ENCODE results near the gene CAV2.
A peak's percentile ranks its signal among the peaks of the same experiment; 100 is the strongest.

Gene CAV2

GRCh38 chr7:116496653-116497052, 2.9 kb upstream of the CAV2 start:
- DNase-seq: no peak

DNA sequence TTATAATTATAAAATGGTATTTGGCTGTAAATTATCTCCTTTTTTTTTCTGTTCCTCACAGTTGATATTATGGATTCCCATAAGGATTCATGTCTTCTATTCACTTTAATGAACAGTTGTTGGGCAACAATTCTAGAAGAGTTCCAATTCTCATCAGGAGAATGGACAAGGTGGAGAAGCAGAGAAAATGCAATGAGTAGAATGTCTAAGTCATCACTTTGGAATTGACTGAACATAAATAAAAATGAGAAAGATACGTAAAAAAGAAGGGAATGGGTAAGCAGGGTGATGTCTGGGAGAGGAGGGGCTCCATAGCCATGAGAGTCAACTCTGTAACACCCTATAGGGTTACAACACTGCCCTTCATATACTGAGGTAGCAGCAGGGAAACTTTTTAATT, 1.8 kb upstream of the CAV2 start:
- DNase-seq: no peak

GRCh38 chr7:116500078-116500853, 728 bp downstream of the CAV2 start:
- DNase-seq: no peak

DNA sequence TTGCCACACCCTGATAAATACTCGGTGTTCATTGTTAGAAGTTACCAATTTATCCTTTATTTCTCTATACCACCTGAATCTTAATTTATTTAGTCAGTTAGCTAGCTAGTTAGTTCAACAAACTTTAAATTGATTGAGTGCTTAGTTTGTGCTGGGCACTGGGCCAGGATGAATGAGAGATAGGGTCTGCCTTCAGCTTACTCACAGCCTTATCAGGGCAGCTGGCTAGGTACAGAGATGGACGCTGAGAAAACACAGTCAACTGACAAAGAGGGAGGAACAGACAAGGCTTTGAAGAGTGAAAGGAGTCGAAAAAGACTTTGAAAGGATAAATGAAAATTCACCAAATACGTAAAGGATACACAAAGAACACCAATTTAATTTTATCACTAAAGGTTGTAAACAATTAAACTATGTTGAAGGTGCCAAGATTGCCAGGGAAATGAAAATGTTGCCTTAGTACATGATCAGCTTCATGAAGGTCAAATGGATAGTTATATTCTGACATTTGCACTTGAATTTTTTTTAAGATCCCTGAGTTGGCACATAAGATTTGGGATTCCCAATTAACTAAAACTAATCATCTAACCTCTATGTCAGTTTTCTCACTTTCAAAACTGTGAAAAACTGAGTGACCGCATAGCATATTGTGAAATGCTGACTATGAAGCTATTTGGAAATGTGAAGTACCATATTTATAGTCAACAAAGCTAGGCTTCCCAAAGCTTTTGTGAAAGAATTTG, 2.1 kb downstream of the CAV2 start:
- DNase-seq: no peak

- no peak for DNase-seq
Measured at GRCh38 chr7:116502201-116503096, 2.9 kb downstream of the CAV2 start.

DNA sequence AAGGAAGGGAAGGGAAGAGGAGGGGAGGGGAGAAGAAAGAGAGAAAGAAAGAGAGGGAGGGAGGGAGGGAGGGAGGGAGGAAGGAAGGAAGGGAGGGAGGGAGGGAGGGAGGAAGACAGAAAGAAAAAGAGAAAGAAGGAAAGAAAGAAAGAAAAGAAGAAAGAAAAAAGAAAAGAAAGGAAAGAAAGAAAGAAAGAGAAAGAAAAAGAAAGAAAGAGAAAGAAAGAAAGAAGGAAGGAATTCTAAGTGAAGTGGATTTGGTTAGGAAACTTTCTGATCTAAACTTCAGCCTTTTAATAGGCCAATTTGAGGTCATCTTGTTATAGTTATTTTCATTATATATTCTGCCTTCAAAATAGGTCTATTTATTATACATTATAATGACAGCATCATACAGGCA, 4.3 kb downstream of the CAV2 start:
- DNase-seq: no peak

- DNase-seq: no peak
Measured at GRCh38 chr7:116505278-116505677, 5.7 kb downstream of the CAV2 start.

DNA sequence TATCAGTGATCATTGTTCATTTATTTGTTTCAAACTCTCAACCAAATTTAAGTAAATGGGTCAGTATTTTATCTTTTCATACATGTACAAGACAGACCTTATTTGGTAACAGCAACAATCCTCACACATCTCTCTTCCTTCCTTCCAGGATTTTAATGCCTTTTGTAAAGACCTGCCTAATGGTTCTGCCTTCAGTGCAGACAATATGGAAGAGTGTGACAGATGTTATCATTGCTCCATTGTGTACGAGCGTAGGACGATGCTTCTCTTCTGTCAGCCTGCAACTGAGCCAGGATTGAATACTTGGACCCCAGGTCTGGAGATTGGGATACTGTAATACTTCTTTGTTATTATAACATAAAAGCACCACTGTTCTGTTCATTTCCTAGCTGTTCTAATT, 6.3 kb downstream of the CAV2 start:
- DNase-seq: no peak

DNA sequence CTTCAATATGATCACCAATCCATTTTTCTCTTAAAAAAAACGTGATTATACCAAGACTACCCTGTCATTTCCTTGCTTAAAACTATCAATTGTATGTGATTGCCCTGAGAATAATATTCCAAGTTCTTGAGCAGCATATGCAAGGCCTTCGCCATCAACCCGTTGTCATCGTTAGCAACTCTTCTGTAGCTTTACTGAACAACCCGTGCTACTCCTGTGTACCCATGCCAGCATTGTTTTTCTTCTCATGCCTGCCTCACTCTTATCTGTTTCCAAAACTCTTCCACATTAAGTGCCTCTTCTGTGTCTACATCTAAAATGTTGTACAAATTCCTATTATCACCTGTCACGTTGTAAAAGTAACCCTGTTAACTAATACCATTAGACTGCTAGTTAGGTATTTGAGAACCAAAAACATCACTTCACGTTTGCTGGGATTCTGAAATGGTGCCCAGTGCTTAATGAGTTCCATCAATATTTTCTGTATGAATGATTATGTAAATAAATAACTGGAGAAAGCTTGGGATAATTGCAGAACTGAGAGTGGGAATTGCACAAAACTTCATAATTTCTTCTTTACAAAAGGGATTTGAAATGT, 10.5 kb downstream of the CAV2 start:
- DNase-seq: no peak

- no peak for DNase-seq
Measured at GRCh38 chr7:116510795-116511194, 11.3 kb downstream of the CAV2 start.

- no peak for DNase-seq
Measured at GRCh38 chr7:116511552-116512519, 12.3 kb downstream of the CAV2 start.

DNA sequence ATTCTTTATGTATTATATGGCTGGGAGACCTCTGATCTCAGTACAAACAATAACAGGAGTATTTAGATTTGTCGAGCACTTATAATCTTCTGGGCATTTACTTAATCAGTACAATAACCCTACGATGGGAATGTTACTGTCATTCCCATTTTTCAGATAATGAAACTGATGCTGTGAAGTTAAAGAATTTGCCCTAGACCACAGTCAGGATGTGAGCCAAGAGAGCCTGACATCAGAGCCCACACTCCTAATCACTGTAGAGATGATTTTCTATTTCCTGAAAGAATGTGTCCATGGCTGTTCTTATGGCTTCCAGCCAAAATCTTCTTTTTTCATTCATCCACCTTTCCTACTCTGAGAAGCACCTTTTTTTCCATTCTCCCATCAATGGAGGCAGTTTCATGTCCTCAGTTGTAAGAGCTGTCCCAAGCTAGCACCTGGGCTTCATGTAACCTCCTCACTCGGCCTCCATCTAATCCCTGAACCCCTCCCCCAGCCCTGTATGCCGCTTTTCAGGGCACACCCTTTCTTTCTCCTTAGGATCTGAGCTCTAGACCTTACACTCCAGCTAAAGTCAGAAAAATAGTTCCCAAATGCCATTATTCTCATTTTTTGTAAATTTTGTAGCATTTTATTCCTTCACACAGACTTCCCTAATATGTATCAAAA, 13.1 kb downstream of the CAV2 start:
- DNase-seq: no peak

GRCh38 chr7:116515584-116515983, 16.0 kb downstream of the CAV2 start:
- no peak for DNase-seq

DNA sequence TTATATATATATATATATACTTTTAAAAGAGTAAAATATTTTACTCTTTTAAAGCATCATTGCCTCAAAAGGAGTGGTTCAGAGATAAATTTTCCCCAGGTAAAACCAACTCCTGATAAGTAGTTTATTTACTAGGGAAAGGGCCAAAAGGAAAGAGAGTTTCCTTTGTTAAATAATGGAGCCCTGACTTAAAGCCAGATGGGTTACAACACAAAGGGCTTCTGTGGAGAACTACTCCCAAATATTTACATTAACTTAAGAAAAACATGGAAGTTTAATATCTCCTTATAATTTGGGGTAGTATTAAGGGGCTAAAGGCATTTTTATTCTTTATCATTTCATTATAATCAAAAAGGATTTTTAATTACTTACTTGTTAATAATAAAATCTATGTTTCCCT, 16.8 kb downstream of the CAV2 start:
- DNase-seq: no peak

DNA sequence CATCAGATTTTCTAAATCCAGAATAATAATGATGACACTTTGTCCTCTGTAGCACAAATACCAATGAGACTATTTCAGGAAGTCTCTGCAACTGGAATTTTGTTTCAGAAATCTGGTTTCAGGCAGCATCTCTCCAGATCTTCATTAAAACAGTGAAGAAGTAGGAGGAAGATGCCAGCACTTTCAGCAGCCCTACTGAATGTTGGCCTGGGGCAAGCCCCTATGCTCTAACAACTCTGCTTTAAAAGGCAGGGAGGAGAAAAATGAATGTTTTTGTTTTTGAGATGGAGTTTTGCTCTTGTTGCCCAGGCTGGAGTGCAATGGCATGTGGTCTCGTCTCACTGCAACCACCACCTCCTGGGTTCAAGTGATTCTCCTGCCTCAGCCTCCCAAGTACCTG, 18.1 kb downstream of the CAV2 start:
- no peak for DNase-seq

DNA sequence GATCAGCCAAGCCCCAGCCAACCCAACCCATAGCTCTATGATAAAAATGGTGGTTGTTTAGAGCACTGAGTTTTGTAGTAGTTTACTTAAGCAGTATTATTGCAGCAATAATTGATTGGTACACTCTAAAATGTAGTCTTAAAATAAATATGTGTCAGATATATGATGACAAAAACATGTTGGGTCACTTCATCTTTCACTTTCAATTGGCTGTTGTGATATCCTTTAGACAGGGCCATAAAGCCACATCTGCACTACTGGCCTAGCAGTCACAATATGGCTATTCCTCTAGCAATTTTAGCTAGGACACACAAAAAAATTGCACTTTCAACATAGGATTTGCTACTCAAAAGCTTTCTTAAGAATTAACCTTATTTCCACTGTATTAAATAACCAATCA, 19.4 kb downstream of the CAV2 start:
- DNase-seq: no peak

- no peak for DNase-seq
Measured at GRCh38 chr7:116521046-116521664, 21.6 kb downstream of the CAV2 start.

- DNase-seq: peak; percentile 68
Measured at GRCh38 chr7:116522247-116522646, 22.7 kb downstream of the CAV2 start.

DNA sequence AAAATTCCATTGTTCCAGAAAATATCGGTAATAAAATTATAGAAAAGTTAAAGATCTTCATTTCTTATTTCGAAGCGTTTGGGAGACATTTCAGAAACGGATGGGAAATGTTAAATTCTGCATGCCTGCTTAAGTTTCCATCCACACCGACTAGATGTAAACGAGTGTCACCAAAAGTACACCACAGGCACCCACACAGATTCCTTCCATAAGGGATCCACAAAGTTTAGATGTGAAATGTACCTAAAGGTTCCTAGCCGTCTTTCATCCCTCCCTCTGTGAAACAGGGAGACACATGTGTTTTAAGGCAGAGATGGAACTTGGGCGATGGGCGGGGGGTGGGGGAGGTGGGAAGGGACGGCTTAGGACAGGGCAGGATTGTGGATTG, 24.7 kb downstream of the CAV2 start:
- DNase-seq: no peak

GRCh38 chr7:116524609-116525297, 25.2 kb downstream of the CAV2 start, which contains the start of gene CAV1:
Gene CAV1, plus strand, starts transcription at chr7:116525036. Its CDS starts 27 bp downstream, at chr7:116525063.
- DNase-seq: no peak
